ENCODE measurements around the gene SNAPC3.

DNA sequence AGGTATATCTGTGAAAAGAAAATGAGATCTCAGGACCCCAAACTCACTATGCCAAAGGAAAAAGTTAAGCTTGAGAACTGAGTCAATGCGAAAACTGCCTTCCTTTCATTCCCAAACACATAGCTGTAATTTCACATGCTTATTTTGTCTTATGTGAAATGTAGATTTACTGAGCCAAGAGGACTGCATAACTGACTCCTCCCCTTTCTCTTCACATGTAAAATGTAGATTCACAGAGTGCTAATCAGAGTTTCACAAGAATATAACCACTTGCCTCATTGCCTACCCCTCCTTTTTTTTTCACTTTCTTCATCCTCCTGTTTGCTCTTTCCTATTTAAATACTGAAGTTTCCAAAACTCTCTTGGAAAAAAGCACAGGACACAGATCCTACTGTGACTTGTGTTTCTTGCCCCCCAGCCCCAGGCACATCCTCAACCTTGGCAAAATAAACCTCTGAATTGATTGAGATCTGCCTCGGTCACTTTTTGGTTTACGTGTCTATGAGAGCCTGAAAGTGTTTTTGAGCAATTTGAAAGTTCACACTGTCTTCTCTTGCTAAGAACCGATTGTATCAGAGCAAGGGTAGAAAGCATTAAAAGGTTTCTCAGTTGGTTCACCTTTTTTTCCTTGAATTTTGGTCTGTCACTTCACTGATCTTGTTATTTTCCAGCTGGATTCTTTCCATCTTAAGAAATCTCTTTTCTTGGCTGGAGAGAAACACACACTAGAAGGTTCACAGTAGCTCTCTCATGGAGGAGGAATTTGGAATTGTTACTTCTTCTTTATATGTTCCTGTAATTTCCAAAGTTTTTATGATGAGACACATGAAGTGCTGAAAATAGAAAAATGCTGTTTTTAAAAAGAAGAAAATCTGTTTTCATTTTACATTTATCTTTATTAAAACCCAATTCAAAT lies 44.8 kb upstream of the SNAPC3 start:
- TF ChIP-seq, protein P1, sequence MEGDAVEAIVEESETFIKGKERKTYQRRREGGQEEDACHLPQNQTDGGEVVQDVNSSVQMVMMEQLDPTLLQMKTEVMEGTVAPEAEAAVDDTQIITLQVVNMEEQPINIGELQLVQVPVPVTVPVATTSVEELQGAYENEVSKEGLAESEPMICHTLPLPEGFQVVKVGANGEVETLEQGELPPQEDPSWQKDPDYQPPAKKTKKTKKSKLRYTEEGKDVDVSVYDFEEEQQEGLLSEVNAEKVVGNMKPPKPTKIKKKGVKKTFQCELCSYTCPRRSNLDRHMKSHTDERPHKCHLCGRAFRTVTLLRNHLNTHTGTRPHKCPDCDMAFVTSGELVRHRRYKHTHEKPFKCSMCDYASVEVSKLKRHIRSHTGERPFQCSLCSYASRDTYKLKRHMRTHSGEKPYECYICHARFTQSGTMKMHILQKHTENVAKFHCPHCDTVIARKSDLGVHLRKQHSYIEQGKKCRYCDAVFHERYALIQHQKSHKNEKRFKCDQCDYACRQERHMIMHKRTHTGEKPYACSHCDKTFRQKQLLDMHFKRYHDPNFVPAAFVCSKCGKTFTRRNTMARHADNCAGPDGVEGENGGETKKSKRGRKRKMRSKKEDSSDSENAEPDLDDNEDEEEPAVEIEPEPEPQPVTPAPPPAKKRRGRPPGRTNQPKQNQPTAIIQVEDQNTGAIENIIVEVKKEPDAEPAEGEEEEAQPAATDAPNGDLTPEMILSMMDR (IDR thresholded peaks at IDR 0.05): no peak
- no peak for TF ChIP-seq POLR2A (IDR thresholded peaks at IDR 0.05)

Data from stomach (tissue), 4 donors.